HG02763 (cell line): ENCODE measurements around the gene TMEM135.
"Not testable (repeated sequence)": the region's sequence is repeated elsewhere in the genome, so short reads cannot be mapped to it uniquely, and the experiment has no call there.

Experiments
- ATAC-seq: cut with Tn5 transposase; IDR thresholded peaks from one replicate; pipeline ENCODE4 v1.9.1; 2021; ENCODE audit warnings: mild to moderate bottlenecking, moderate library complexity; ENCODE audit not compliant: unreplicated experiment

TMEM135 gene

GRCh38 chr11:87020336-87020735 lies 17.4 kb upstream of the TMEM135 start:
- ATAC-seq: no peak

GRCh38 chr11:87020764-87021365 lies 16.9 kb upstream of the TMEM135 start:
- ATAC-seq: no peak

- ATAC-seq: no peak
These were observed 15.5 kb upstream of the TMEM135 start for GRCh38 chr11:87022254-87022653.

- ATAC-seq: no peak
These were observed 15.0 kb upstream of the TMEM135 start for GRCh38 chr11:87022738-87023137.

GRCh38 chr11:87026415-87026814 lies 11.3 kb upstream of the TMEM135 start:
- not testable (repeated sequence) for ATAC-seq

GRCh38 chr11:87030458-87031054 lies 7.2 kb upstream of the TMEM135 start:
- no peak for ATAC-seq

GRCh38 chr11:87031433-87032170 lies 6.1 kb upstream of the TMEM135 start:
- no peak for ATAC-seq

GRCh38 chr11:87033561-87033960 lies 4.2 kb upstream of the TMEM135 start:
- no peak for ATAC-seq

- no peak for ATAC-seq
These were observed 1.7 kb upstream of the TMEM135 start for GRCh38 chr11:87035976-87036583.

- ATAC-seq: peak; percentile 3
These were observed 831 bp upstream of the TMEM135 start for GRCh38 chr11:87036756-87037449.

- ATAC-seq: no peak
These were observed 672 bp downstream of the TMEM135 start for GRCh38 chr11:87038235-87038977.

- no peak for ATAC-seq
These were observed 1.6 kb downstream of the TMEM135 start for GRCh38 chr11:87039371-87039770.

- ATAC-seq: no peak
These were observed 6.2 kb downstream of the TMEM135 start for GRCh38 chr11:87043894-87044293.

GRCh38 chr11:87046824-87047223 lies 9.1 kb downstream of the TMEM135 start:
- ATAC-seq: no peak

- no peak for ATAC-seq
These were observed 18.4 kb downstream of the TMEM135 start for GRCh38 chr11:87056091-87056490.

GRCh38 chr11:87057749-87058148 lies 20.0 kb downstream of the TMEM135 start:
- ATAC-seq: no peak

- no peak for ATAC-seq
These were observed 22.1 kb downstream of the TMEM135 start for GRCh38 chr11:87059596-87060390.

GRCh38 chr11:87061766-87062165 lies 24.0 kb downstream of the TMEM135 start:
- no peak for ATAC-seq

- ATAC-seq: no peak
These were observed 26.2 kb downstream of the TMEM135 start for GRCh38 chr11:87063982-87064381.

- ATAC-seq: no peak
These were observed 35.1 kb downstream of the TMEM135 start for GRCh38 chr11:87072787-87073186.
